Stimulated activated CD8-positive, alpha-beta memory T cell treated with anti-CD3 and anti-CD28 coated beads, Interleukin-7, amount 100 ng/mL, for 4 hours (primary cell): ENCODE data around the gene EPB41L2.

Source experiments
- DNase-seq, 2 donors: peaks; one replicate each; pipeline ENCODE4 v3.0.0-alpha.2; 2020; ENCODE audit warnings: low read depth in 2 of 2

EPB41L2 gene

GRCh38 chr6:131061751-131062119 is 1.3 kb downstream of the EPB41L2 start:
- no peak for DNase-seq

GRCh38 chr6:131061041-131061750 is 1.8 kb downstream of the EPB41L2 start:
- DNase-seq = no peak

- DNase-seq = no peak
Observed at GRCh38 chr6:131060311-131060710, 2.7 kb downstream of the EPB41L2 start.

- no peak for DNase-seq
Observed at GRCh38 chr6:131059486-131059885, 3.6 kb downstream of the EPB41L2 start.

- DNase-seq = no peak
Observed at GRCh38 chr6:131058236-131058635, 4.8 kb downstream of the EPB41L2 start.

- DNase-seq = no peak
Observed at GRCh38 chr6:131054392-131055250, 8.4 kb downstream of the EPB41L2 start.

- DNase-seq = no peak
Observed at GRCh38 chr6:131053546-131054240, 9.4 kb downstream of the EPB41L2 start.

GRCh38 chr6:131052181-131052580 is 10.9 kb downstream of the EPB41L2 start:
- no peak for DNase-seq

- DNase-seq = no peak
Observed at GRCh38 chr6:131051341-131051740, 11.7 kb downstream of the EPB41L2 start.

GRCh38 chr6:131049608-131050007 is 13.4 kb downstream of the EPB41L2 start:
- DNase-seq = no peak

GRCh38 chr6:131048933-131049515 is 14.0 kb downstream of the EPB41L2 start:
- DNase-seq = no peak

- no peak for DNase-seq
Observed at GRCh38 chr6:131048459-131048858, 14.6 kb downstream of the EPB41L2 start.

- DNase-seq = no peak
Observed at GRCh38 chr6:131045139-131045538, 17.9 kb downstream of the EPB41L2 start.

- no peak for DNase-seq
Observed at GRCh38 chr6:131043902-131044447, 19.1 kb downstream of the EPB41L2 start.

- no peak for DNase-seq
Observed at GRCh38 chr6:131042664-131043063, 20.4 kb downstream of the EPB41L2 start.

GRCh38 chr6:131041814-131042213 is 21.2 kb downstream of the EPB41L2 start:
- no peak for DNase-seq

- no peak for DNase-seq
Observed at GRCh38 chr6:131040866-131041265, 22.2 kb downstream of the EPB41L2 start.

GRCh38 chr6:131039345-131039680 is 23.7 kb downstream of the EPB41L2 start:
- DNase-seq = no peak

GRCh38 chr6:131038597-131039344 is 24.3 kb downstream of the EPB41L2 start:
- no peak for DNase-seq

- DNase-seq = no peak
Observed at GRCh38 chr6:131037194-131037897, 25.7 kb downstream of the EPB41L2 start.

GRCh38 chr6:131036601-131037000 is 26.4 kb downstream of the EPB41L2 start:
- DNase-seq = no peak
